Cardiac septum (tissue), 1 donor: ENCODE data around the gene DNAJB9. TPM values are rescaled to one million over a fixed set of nuclear protein-coding genes. Genes with fewer than 3 reads are reported as not detected.

Experiments
- DNase-seq: peaks from one replicate; pipeline ENCODE4 v3.0.0-alpha.2; 2020; ENCODE audit warnings: low spot score
- intact Hi-C: fragments of 100-400 bp; cut with DNase I; formaldehyde crosslinking; loops from one replicate; pipeline ENCODE4 v1.14.0; 2022
- total RNA-seq: library from RNA; stranded (reverse); fragmentation: NEBNext Ultra II Directional; extraction: Animal tissue kit (Norgen Biotek cat#: 25700); gene quantifications from one replicate; pipeline ENCODE4 v1.2.1, GENCODE V29; 2021
- donor health status: DM: no; HTN: no; CAD: no.

DNAJB9 gene
- total RNA-seq, 1 donor from 2014 or later: 38.0 TPM

DNA sequence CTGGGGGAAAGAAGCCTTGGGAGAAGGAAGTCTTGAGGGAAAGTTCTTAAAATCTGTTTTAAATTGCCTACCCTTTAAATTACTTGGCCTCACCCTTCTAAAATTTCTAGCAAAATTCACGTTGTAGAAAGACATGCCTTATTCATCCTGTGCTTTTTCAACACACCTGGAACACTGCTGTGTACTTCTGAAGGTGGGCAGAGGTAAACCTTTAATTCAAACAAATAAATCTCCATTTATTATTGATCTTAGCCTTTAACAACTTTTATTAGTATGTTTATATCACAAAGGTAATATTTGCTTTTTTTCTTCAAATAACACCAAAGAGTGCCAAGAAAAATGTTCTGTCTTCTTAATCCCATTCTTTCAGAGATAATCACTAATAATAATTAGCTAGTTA lies 30.7 kb downstream of the DNAJB9 start:
- DNase-seq: no peak
- intact Hi-C loops: no loop called here

DNA sequence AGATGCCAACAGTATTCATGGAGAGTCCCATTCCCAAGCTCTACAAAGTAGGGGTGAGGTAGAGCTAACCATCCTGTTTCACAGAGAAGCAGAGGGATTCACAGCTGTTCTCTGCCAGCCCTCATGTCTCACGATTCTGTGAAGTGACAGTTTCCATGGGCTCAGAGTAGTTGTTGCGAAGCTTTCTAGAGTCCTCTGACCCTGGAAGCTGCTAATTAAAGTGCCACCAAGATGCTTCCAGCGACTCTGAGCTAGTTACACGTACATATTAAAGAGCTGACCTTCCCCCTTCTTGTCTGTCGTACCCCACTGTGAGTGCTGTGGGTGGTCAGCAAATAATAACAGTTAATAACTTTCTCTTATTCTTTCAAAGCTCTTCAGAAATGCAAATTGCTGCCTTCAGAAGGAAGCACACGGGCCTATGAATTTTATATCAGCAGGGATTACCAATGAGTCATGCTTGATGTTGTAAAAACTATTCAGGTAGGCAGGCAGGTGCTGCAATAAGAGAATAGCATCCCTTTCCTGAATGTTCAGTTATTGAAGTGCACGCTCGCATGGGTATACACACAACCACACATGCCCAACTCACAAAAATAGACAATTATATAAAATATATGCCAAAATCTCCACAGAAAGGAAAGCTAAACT lies 34.1 kb downstream of the DNAJB9 start:
- DNase-seq: no peak
- intact Hi-C loops: no loop called here

DNA sequence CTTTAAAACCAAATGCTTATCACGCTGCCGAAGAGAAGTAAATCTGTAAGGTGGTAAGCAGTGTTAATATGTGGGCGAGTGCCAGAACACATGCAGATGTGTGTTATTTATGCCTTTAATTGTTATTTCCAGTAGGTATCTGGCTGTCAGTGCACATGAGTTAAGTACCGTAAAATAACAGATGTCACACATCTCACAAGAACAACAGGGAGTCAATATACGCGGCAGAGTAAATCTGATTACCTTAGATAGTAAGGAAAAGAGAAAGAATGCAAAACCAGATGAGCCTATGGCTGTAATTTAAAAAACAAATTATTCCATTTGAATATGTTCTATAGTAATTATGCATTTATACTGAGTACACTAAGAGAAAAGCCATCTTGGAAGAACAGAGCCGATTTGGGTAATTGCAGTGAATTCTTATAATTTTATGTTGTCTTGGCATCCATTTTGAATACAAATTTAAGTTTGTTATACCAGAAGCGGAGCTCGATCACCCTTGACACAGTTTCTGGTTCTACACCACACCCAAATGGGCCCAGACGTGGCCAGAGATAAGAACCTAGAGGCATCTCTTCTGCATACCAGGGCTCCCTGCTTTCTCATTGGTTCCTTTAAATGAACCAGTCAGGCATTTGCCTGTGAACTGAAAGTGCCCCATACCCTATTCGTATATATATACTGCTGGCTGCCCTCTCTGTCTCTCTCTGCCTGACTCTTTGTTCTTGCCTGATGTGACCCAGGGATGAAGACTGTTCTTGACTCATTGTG lies 34.8 kb downstream of the DNAJB9 start:
- intact Hi-C loops: no loop called here
- DNase-seq: no peak

DNA sequence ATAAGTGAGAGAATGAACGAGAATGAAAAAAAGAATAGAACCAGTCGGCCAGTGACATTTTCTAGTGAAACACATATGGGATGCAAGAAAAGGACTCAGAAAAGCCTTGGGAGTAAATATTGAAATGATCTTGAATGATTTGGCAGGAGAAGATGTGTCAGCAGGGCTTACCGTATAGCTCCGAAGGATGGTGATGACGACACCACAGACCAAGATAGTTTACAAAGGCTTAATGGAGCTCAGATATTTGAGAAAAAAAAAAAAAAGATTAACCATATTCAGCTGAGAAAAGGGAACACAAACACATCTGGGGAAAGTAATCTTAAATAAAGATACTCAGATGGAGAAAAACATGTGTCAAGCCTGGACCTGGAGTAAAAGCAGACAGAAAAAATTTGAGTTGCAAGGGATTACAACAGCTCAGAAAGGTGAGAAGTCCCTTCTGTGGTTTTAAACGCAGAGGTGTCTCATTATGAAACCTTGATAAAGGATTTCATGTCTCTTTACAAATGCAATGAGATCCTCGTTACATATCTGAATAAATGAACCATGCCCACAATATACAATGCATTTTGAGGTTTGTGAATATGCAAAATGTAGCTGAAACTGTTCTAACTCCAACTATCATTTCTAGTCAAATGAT lies 36.0 kb downstream of the DNAJB9 start:
- intact Hi-C loops: no loop called here
- no peak for DNase-seq

- DNase-seq: no peak
- intact Hi-C loops: no loop called here
Measured at GRCh38 chr7:108609643-108610042, 40.0 kb downstream of the DNAJB9 start.

- DNase-seq: no peak
- intact Hi-C loops: no loop called here
Measured at GRCh38 chr7:108611268-108611667, 41.6 kb downstream of the DNAJB9 start.

DNA sequence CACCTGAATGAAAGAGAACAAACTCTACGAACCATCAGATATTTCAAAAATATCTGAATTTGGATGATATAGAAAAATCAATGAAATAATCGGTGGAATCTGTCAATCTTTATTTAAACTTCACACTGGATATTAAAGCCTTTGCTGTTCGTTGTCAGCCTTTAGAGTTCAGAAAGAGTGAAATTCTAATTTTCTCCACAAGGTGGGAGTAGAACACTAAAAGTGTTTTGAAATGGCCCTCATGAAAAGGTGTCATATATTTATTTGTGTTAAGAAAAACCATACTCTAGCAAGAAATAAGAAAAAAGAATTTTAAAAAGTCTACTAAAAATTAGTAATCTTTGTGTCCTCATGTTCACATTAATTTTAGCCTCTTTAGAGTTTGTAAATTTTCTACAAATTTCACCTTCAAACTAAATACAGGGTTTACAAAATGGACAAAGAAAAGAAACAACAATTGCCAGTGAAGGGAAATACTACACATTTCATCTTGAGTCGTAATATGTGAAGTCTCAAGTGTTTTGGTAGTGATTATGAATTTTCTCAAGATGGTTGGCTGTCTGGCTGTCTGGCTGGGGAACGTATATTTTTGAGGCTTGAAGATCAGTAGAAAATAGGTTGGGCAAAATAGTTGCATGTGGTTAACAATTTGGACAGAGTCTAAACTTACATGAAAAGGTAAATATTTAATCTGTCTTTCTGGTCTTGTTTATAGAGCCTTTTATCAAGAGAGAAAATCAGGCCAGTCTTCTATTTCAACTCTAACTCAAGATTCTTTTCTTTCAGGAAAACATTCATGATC lies 43.7 kb downstream of the DNAJB9 start:
- intact Hi-C loops: no loop called here
- DNase-seq: no peak

DNA sequence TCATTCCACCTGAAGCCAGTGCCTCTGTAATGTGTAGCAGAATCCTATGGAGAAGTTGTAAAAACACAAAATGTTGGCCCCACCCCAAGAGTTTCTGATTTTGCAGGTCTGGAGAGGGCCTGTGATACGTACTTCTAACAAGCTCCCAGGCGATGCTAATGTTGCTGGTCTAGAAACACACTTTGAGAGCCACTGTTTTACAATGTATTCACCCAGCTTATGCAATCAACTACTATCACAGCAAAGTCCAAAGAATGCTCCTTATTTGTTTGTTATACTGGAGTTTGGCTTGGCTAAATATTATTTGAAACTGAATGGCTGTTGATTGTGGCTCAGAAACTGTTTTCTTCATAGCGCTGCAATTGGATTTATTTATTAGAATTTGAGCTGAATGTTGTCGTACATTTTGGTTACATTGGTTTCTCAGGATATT lies 44.3 kb downstream of the DNAJB9 start:
- intact Hi-C loops: no loop called here
- no peak for DNase-seq

DNA sequence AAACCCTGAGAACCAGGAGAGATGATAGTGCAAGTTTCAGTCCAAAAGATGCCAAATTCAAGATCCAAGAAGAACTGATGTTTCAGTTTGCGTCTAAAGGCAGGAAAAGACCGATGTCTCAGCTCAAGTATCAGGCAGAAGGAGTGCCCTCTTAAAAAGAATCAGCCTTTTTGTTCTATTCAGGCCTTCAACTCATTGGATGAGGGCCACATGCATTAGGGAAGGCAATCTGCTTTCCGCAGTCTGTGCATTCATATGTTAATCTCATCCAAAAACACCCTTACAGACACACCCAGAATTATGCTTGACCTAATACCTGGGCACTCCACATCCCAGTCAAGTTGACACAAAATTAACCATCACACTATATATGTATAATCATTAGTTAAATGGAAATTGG lies 45.2 kb downstream of the DNAJB9 start:
- intact Hi-C loops: no loop called here
- DNase-seq: no peak

- no peak for DNase-seq
- intact Hi-C loops: no loop called here
Measured at GRCh38 chr7:108618056-108618455, 48.4 kb downstream of the DNAJB9 start.

DNA sequence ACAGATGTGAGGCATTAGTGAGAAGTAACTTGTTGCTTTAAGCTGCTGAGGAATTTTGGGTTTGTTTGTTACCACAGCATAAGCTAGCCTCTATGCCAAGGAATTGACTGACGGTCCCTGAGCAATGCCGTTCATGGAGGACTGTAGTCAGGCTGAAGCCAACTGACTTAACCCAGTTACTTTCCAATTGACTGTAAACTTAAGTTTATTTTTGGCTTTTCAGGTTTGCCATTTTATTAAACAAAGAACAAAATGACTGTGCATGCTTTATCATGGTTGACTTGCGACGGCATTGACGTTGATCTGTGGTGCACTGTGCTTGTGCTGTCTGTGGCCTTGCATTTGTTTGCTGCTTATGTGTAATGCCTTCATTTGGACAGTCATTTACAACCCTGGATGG lies 53.5 kb downstream of the DNAJB9 start:
- no peak for DNase-seq
- intact Hi-C loops: no loop called here

Other genes starting within 250 kb of the DNAJB9 start
- gene NRCAM, start 113.4 kb upstream of the DNAJB9 start, total RNA-seq: 0.57 TPM
- 31.9 TPM for gene PNPLA8, start 43.7 kb upstream of the DNAJB9 start, total RNA-seq
- gene THAP5, start 168 bp upstream of the DNAJB9 start, total RNA-seq: 25.4 TPM